ENCODE results near the gene ADAM12. TPM values are rescaled to one million over a fixed set of nuclear protein-coding genes. Genes with fewer than 3 reads are reported as not detected.

Gene ADAM12
- total and polyA plus RNA-seq, 10 of the 15 experiments (the other 5 are each of a cell fraction or from before 2014, with no cell fraction given): under 0.01 to 0.62 (median 0.04) TPM; not detected in 5

- no peak for TF ChIP-seq NFYA (IDR thresholded peaks at IDR 0.05; ENCODE audit: borderline replicate concordance, low read depth, low read length)
- no peak for TF ChIP-seq POLR2AphosphoS2 (IDR thresholded peaks at IDR 0.05; ENCODE audit: low read depth, low read length)
Observed at GRCh38 chr10:126302826-126303665, 85.2 kb downstream of the ADAM12 start (continued).

- BruUV-seq (replicated peaks): no TSS peak
- no peak overlapping the region for H3K9ac ChIP-seq (ENCODE audit: control insufficient read depth, insufficient read depth, low read length)
- intact Hi-C loops (cut with micrococcal nuclease; ENCODE audit: unreplicated experiment): no loop called here
- H2AFZ ChIP-seq (ENCODE audit: control insufficient read depth, low read depth, low read length): no peak overlapping the region
- no peak for DNase-seq (ENCODE audit: low read depth, low spot score)
- no peaks in the 10 kb centered on the region for H3K36me3 ChIP-seq (ENCODE audit: control insufficient read depth in 2 of 2, insufficient read depth in 2 of 2, low read length in 1 of 2)
- no peaks in the 10 kb centered on the region for H3K4me1 ChIP-seq (ENCODE audit: control insufficient read depth, insufficient read depth, low read length)
- H3K79me2 ChIP-seq (ENCODE audit: control insufficient read depth, insufficient read depth, low read length): no peaks in the 10 kb centered on the region
- no peak for TF ChIP-seq BCL3 (IDR thresholded peaks at IDR 0.05; ENCODE audit: borderline replicate concordance, insufficient read depth, low read depth, low read length, poor library complexity, severe bottlenecking)
- no peak for TF ChIP-seq E4F1 (IDR thresholded peaks at IDR 0.05; ENCODE audit: borderline replicate concordance, partially characterized antibody)
- no peak for TF ChIP-seq NFYB (IDR thresholded peaks at IDR 0.05; ENCODE audit: insufficient read depth, low read depth, low read length)
- no peak for TF ChIP-seq ATF2 (IDR thresholded peaks at IDR 0.05; ENCODE audit: low read length)
- no peak for TF ChIP-seq FOS (IDR thresholded peaks at IDR 0.05; ENCODE audit: borderline replicate concordance, extremely low read depth, insufficient read length)
- TF ChIP-seq NR2C2 (IDR thresholded peaks at IDR 0.05; ENCODE audit: borderline replicate concordance, control insufficient read depth, insufficient read length, low read depth): no peak
- no peak for TF ChIP-seq DPF2 (IDR thresholded peaks at IDR 0.05)
- TF ChIP-seq CHD2 (IDR thresholded peaks at IDR 0.05; ENCODE audit: borderline replicate concordance, low read depth, low read length): no peak
- no peak for TF ChIP-seq MYC (IDR thresholded peaks at IDR 0.05; ENCODE audit: insufficient read depth, insufficient read length, insufficient replicate concordance, low read length, severe bottlenecking)
- no peak for TF ChIP-seq SIN3A (IDR thresholded peaks at IDR 0.05; ENCODE audit: low read depth, low read length)
- no peak for TF ChIP-seq MXI1 (IDR thresholded peaks at IDR 0.05; ENCODE audit: low read depth, low read length)
- FAIRE-seq: no peak
- ChIA-PET SMC1A (ENCODE audit: uncharacterized antibody, unreplicated experiment) (no interaction called here), POLR2A (no interaction called here), RAD21 (ENCODE audit: unreplicated experiment) (no interaction called here), CTCF (interaction anchor here (0.5 kb wide), 1 partner anchor 1830 kb away, joined by 3 read pairs; no protein-coding TSS in a partner anchor)
- in situ Hi-C loops (cut with MboI): no loop called here
- H3K27ac ChIP-seq (ENCODE audit: control insufficient read depth, insufficient read depth): no peak overlapping the region
- ATAC-seq: no peak
- H4K20me1 ChIP-seq (ENCODE audit: control insufficient read depth, insufficient read depth): no peaks in the 10 kb centered on the region
- H3K4me2 ChIP-seq (ENCODE audit: control insufficient read depth, insufficient read depth): no peak overlapping the region
- H3K27me3 ChIP-seq (replicated peaks in 1 of 2; ENCODE audit: control insufficient read depth in 2 of 2, insufficient read depth in 2 of 2, low read length in 1 of 2): no peaks in the 10 kb centered on the region
- whole genome bisulfite sequencing (ENCODE audit: insufficient coverage, insufficient replicate concordance, low lambda C conversion rate, missing lambda C conversion rate): 3% methylated on average over 3 of the region's 3 CpGs
- H3K9me3 ChIP-seq (replicated peaks; ENCODE audit: control insufficient read depth, insufficient read depth, low read length): no peaks in the 10 kb centered on the region
- H3K4me3 ChIP-seq: no peak overlapping the region
Observed at GRCh38 chr10:126302476-126302756, 85.9 kb downstream of the ADAM12 start.

Measured in GM12878 (cell line).